H1 (cell line): Measurements from ENCODE around the gene FA2H. TPM values are rescaled to one million over a fixed set of nuclear protein-coding genes. Genes with fewer than 3 reads are reported as not detected.

Experiments used
- CTCF ChIA-PET: fragments of 300-600 bp; sonication (Branson Sonifier 250); formaldehyde crosslinking; loops from one replicate; lab custom pipeline; 2021; ENCODE audit not compliant: partially characterized antibody; lab: Charles Lee
- POLR2A ChIA-PET: fragments of 300-600 bp; sonication (Branson Sonifier 250); formaldehyde crosslinking; loops from one replicate; lab custom pipeline; 2021; ENCODE audit warnings: inconsistent platforms; ENCODE audit not compliant: partially characterized antibody; lab: Charles Lee
- DNase-seq, 2 experiments: peaks; one replicate each; pipeline versions ENCODE4 v3.0.0 to v3.0.0-alpha.2; 2010 to 2022; ENCODE audit warnings: low spot score in 2 of 2, low read depth in 1 of 2, mixed read lengths in 1 of 2
- FAIRE-seq: peaks from 2 replicates; lab custom pipeline; 2011; peaks lifted over from hg19 to GRCh38; lab: Jason Lieb, UNC
- H2AFZ ChIP-seq: 2 replicates; pipeline ENCODE4 v1.8.1; 2012; ENCODE audit warnings: low read length, inconsistent platforms
- H2AK5ac ChIP-seq: 2 replicates; pipeline ENCODE4 v1.6.1; 2013; ENCODE audit warnings: low read depth, low read length
- H2BK120ac ChIP-seq: replicated peaks from 2 replicates; pipeline ENCODE3; 2013; ENCODE audit warnings: low read depth, low read length, inconsistent platforms
- H2BK12ac ChIP-seq: 2 replicates; pipeline ENCODE4 v1.6.1; 2013; ENCODE audit warnings: low read depth, low read length
- H2BK15ac ChIP-seq: 2 replicates; pipeline ENCODE4 v1.6.1; 2013; ENCODE audit warnings: low read length
- H2BK20ac ChIP-seq: 2 replicates; pipeline ENCODE4 v1.6.1; 2013; ENCODE audit warnings: low read length
- H2BK5ac ChIP-seq: 2 replicates; pipeline ENCODE4 v1.6.1; 2013; ENCODE audit warnings: low read depth, low read length
- H3K14ac ChIP-seq: 2 replicates; pipeline ENCODE4 v1.6.1; 2013; ENCODE audit warnings: inconsistent platforms; ENCODE audit not compliant: insufficient read length
- H3K18ac ChIP-seq: 2 replicates; pipeline ENCODE4 v1.6.1; 2013; ENCODE audit warnings: low read length; ENCODE audit errors: extremely low read depth
- H3K23ac ChIP-seq: 2 replicates; pipeline ENCODE4 v1.6.1; 2013; ENCODE audit warnings: inconsistent platforms; ENCODE audit not compliant: insufficient read length
- H3K23me2 ChIP-seq: 2 replicates; pipeline ENCODE4 v1.6.1; 2013; ENCODE audit warnings: low read depth, low read length
- H3K27ac ChIP-seq: 2 replicates; pipeline ENCODE4 v1.6.1; 2011; ENCODE audit warnings: low read depth, low read length, inconsistent platforms
- H3K27me3 ChIP-seq, 4 experiments: replicated peaks in 1 of 4; 1 replicate in 1 of 4; 2 replicates in 3 of 4; pipeline versions ENCODE4 v1.6.1 to v1.8.1; 2011 to 2013; ENCODE audit warnings: low read length in 3 of 4, mild to moderate bottlenecking in 3 of 4, inconsistent platforms in 2 of 4, mixed read lengths in 2 of 4, moderate library complexity in 1 of 4; ENCODE audit not compliant: control insufficient read depth in 3 of 4, insufficient read depth in 3 of 4; ENCODE audit errors: extremely low read depth in 1 of 4
- H3K36me3 ChIP-seq, 4 experiments: 2 replicates each; pipeline versions ENCODE4 v1.6.1 to v1.8.1; 2011 to 2013; ENCODE audit warnings: mild to moderate bottlenecking in 4 of 4, low read length in 3 of 4, moderate library complexity in 2 of 4, control low read depth in 1 of 4, inconsistent platforms in 1 of 4; ENCODE audit not compliant: insufficient read depth in 4 of 4, control insufficient read depth in 2 of 4
- H3K4ac ChIP-seq: replicated peaks from 2 replicates; pipeline ENCODE3; 2013; ENCODE audit warnings: low read length, low read depth, mixed read lengths, inconsistent platforms; ENCODE audit not compliant: insufficient read length
- H3K4me1 ChIP-seq, 4 experiments: replicated peaks in 1 of 4; 1 replicate in 1 of 4; 2 replicates in 3 of 4; pipeline versions ENCODE4 v1.6.1 to v1.8.1; 2011 to 2013; ENCODE audit warnings: low read length in 3 of 4, inconsistent platforms in 2 of 4, mixed read lengths in 1 of 4; ENCODE audit not compliant: insufficient read depth in 4 of 4, control insufficient read depth in 3 of 4
- H3K4me2 ChIP-seq, 2 experiments: 2 replicates each; pipeline versions ENCODE4 v1.6.1 to v1.8.1; 2011 to 2013; ENCODE audit warnings: low read depth in 2 of 2, low read length in 2 of 2, control low read depth in 1 of 2, inconsistent platforms in 1 of 2, mild to moderate bottlenecking in 1 of 2; ENCODE audit not compliant: insufficient read depth in 1 of 2
- H3K4me3 ChIP-seq, 4 experiments: fragments of 200-600, 300-600 bp in 1 of 4; sonication (generic), shearing (Covaris generic), sonication (Bioruptor Twin) in 1 of 4; 2 replicates each; pipeline versions ENCODE4 v1.5.1 to v1.8.1; 2011 to 2016; ENCODE audit warnings: low read length in 4 of 4, low read depth in 3 of 4, control low read depth in 2 of 4, inconsistent platforms in 2 of 4, mild to moderate bottlenecking in 2 of 4, mixed read lengths in 1 of 4, moderate library complexity in 1 of 4; ENCODE audit not compliant: insufficient read depth in 2 of 4; ENCODE audit errors: extremely low read depth in 1 of 4
- H3K56ac ChIP-seq: replicated peaks from 2 replicates; pipeline ENCODE3; 2013; ENCODE audit warnings: low read depth, mild to moderate bottlenecking, mixed read lengths, low read length, inconsistent platforms; ENCODE audit not compliant: insufficient read length
- H3K79me1 ChIP-seq: 2 replicates; pipeline ENCODE4 v1.6.1; 2013; ENCODE audit warnings: low read depth, low read length, control low read depth
- H3K79me2 ChIP-seq, 2 experiments: 2 replicates each; pipeline versions ENCODE4 v1.6.1 to v1.8.1; 2012 to 2013; ENCODE audit warnings: low read length in 2 of 2, mild to moderate bottlenecking in 2 of 2, inconsistent platforms in 1 of 2; ENCODE audit not compliant: insufficient read depth in 2 of 2, control insufficient read depth in 1 of 2
- H3K9ac ChIP-seq, 4 experiments: replicated peaks in 1 of 4; 1 replicate in 1 of 4; 2 replicates in 3 of 4; pipeline versions ENCODE4 v1.6.1 to v1.8.1; 2011 to 2013; ENCODE audit warnings: low read depth in 3 of 4, low read length in 3 of 4, control low read depth in 2 of 4, mild to moderate bottlenecking in 2 of 4, moderate library complexity in 2 of 4, inconsistent platforms in 1 of 4; ENCODE audit errors: extremely low read depth in 1 of 4
- H3K9me3 ChIP-seq, 2 experiments: 2 replicates each; pipeline versions ENCODE4 v1.6.1 to v1.8.1; 2012 to 2013; ENCODE audit warnings: mild to moderate bottlenecking in 2 of 2, moderate library complexity in 2 of 2, control low read depth in 1 of 2, inconsistent platforms in 1 of 2, low read depth in 1 of 2, low read length in 1 of 2, mixed read lengths in 1 of 2; ENCODE audit not compliant: insufficient read depth in 2 of 2
- H4K20me1 ChIP-seq, 2 experiments: replicated peaks in 1 of 2; 2 replicates each; pipeline versions ENCODE3 to v1.8.1; 2011 to 2013; ENCODE audit warnings: inconsistent platforms in 2 of 2, low read length in 2 of 2, mild to moderate bottlenecking in 1 of 2; ENCODE audit not compliant: insufficient read depth in 2 of 2, control insufficient read depth in 1 of 2
- H4K5ac ChIP-seq: 2 replicates; pipeline ENCODE4 v1.6.1; 2013; ENCODE audit warnings: low read length, low read depth, mixed read lengths, inconsistent platforms; ENCODE audit not compliant: insufficient read length
- H4K8ac ChIP-seq: 2 replicates; pipeline ENCODE4 v1.8.0; 2013; ENCODE audit warnings: mild to moderate bottlenecking, moderate library complexity, low read length, inconsistent platforms; ENCODE audit not compliant: insufficient read depth; ENCODE audit errors: extremely low read depth
- H4K91ac ChIP-seq: replicated peaks from 2 replicates; pipeline ENCODE3; 2013; ENCODE audit warnings: low read length, mixed read lengths, inconsistent platforms; ENCODE audit not compliant: insufficient read length
- BACH1 ChIP-seq: IDR thresholded peaks from 2 replicates; pipeline ENCODE4 v1.6.1; 2012; ENCODE audit warnings: low read length, improper control_type of control experiment
- RNF2 ChIP-seq: fragments of 200-900, 300-1000 bp; sonication (generic); IDR thresholded peaks from 2 replicates; pipeline ENCODE4 v1.7.1; 2016; ENCODE audit warnings: borderline replicate concordance, low read depth, mild to moderate bottlenecking, antibody characterized with exemption, low read length; ENCODE audit not compliant: poor library complexity, severe bottlenecking; ENCODE audit errors: missing control alignments
- TAF7 ChIP-seq: optimal IDR thresholded peaks from 2 replicates; pipeline ENCODE3; 2011; ENCODE audit warnings: low read depth, mild to moderate bottlenecking, inconsistent platforms, low read length, moderate library complexity, borderline replicate concordance
- TBP ChIP-seq: IDR thresholded peaks from 2 replicates; pipeline ENCODE4 v1.6.1; 2011; ENCODE audit warnings: low read depth, low read length, improper control_type of control experiment
- TCF12 ChIP-seq: IDR thresholded peaks from 2 replicates; pipeline ENCODE4 v1.6.1; 2011; ENCODE audit warnings: low read depth, mild to moderate bottlenecking, low read length
- WGBS, 2 experiments: shearing (Covaris generic) in 1 of 2; methylation state at CpG; one replicate each; pipeline versions ENCODE4 v1.1.6 to v1.1.7; 2013 to 2015; ENCODE audit warnings: low lambda C conversion rate in 2 of 2, mixed read lengths in 2 of 2, inconsistent platforms in 1 of 2, low coverage in 1 of 2, missing lambda C conversion rate in 1 of 2; ENCODE audit not compliant: insufficient replicate concordance in 2 of 2, insufficient coverage in 1 of 2, insufficient read length in 1 of 2; ENCODE audit errors: extremely low coverage in 1 of 2, missing lambda C conversion rate in 1 of 2; 5-methylcytosine and 5-hydroxymethylcytosine counted together
- polyA plus RNA-seq, 7 experiments: library from polyadenylated mRNA; depleted of rRNA in 3 of 7; stranded (reverse) in 5 of 7; unstranded in 2 of 7; fragments of >200 nt in 5 of 7; fragments of 200-250 nt in 2 of 7; gene quantifications; 1 replicate in 5 of 7; 2 replicates in 1 of 7; 4 replicates in 1 of 7; pipeline versions ENCODE4 v1.2.1 to v1.2.3, GENCODE V29; 2011 to 2013; ENCODE audit warnings: missing spikeins in 2 of 7, mixed read lengths in 2 of 7
- total RNA-seq: library from RNA; stranded (reverse); fragmentation: NEBNext Ultra II Directional; extraction: Animal tissue kit (Norgen Biotek cat#: 25700); gene quantifications from 2 replicates; pipeline ENCODE4 v1.2.1, GENCODE V29; 2021

The FA2H gene
- total and polyA plus RNA-seq, 2 of the 8 experiments (the other 6 are each of a cell fraction or from before 2014, with no cell fraction given), result 2.1 to 2.5 TPM

- Histone ChIP-seq H3K23me2 (no peaks in the 10 kb centered on the region), H2BK5ac (no peak overlapping the region), H3K4me1 (peaks cover 0 to 4% (median 0%) of the 10 kb centered on the region in 4 experiments; a peak in 1 of 7 replicates), H3K4me3 (no peak overlapping the region), H4K5ac (no peak overlapping the region), H3K56ac (peak overlapping the region; percentile 33), H4K91ac (no peak overlapping the region), H3K4me2 (no peak overlapping the region), H2AFZ (no peak overlapping the region), H3K79me1 (no peaks in the 10 kb centered on the region), H3K27me3 (no peaks in the 10 kb centered on the region), H3K23ac (no peak overlapping the region), H3K9me3 (no peaks in the 10 kb centered on the region), H2BK12ac (no peak overlapping the region), H2BK20ac (no peak overlapping the region), H3K14ac (no peak overlapping the region), H3K79me2 (no peaks in the 10 kb centered on the region), H2AK5ac (no peak overlapping the region), H3K9ac (no peak overlapping the region), H4K8ac (peak overlapping the region; percentile 45), H3K18ac (peak overlapping the region; percentile 26; the same call in 1 of the 2 replicates), H3K36me3 (no peaks in the 10 kb centered on the region), H2BK120ac (no peak overlapping the region), H3K27ac (no peak overlapping the region), H2BK15ac (no peak overlapping the region), H4K20me1 (no peaks in the 10 kb centered on the region), H3K4ac (no peak overlapping the region)
- DNase-seq (no peak), FAIRE-seq (no peak)
- POLR2A ChIA-PET, result no interaction called here
- CTCF ChIA-PET, result interaction anchor here (1.2 to 1.6 kb wide), 2 partner anchors 11 to 31 kb away, joined by 3 read pairs; no protein-coding TSS in a partner anchor
- WGBS, 2 experiments, result 86% methylated on average over 6 of the region's 6 CpGs; no CpG with 5 or more reads in 1 of the 2 experiments
- TF ChIP-seq TBP (no peak), TAF7 (no peak), BACH1 (no peak), RNF2 (no peak), TCF12 (no peak)
Observed at GRCh38 chr16:74756203-74756602, 18.4 kb downstream of the FA2H start.
